ENCODE results near the gene S100A1. TPM values are rescaled to one million over a fixed set of nuclear protein-coding genes. Genes with fewer than 3 reads are reported as not detected.

The S100A1 gene
- total RNA-seq, 4 donors from 2014 or later = 2.4 to 8.3 (median 2.8) TPM

- Histone ChIP-seq H3K4me1 (peaks cover 0 to 17% (median 15%) of the 10 kb centered on the region in 3 donors), H3K4me3 (no peak overlapping the region), H3K27me3 (no peaks in the 10 kb centered on the region), H3K9me3 (no peaks in the 10 kb centered on the region), H3K36me3 (peaks cover 0 to 44% of the 10 kb centered on the region in 2 donors), H3K27ac (no peak overlapping the region)
- TF ChIP-seq EP300 (IDR thresholded peaks at IDR 0.05) = no peak
- WGBS, 2 donors (ENCODE audit: low coverage in 1 of 2) = 98% methylated on average over 6 of the region's 6 CpGs; no CpG with 5 or more reads in 1 of the 2 donors
- ATAC-seq = no peak
These were observed 9.1 kb upstream of the S100A1 start for GRCh38 chr1:153619171-153619570.

DNA sequence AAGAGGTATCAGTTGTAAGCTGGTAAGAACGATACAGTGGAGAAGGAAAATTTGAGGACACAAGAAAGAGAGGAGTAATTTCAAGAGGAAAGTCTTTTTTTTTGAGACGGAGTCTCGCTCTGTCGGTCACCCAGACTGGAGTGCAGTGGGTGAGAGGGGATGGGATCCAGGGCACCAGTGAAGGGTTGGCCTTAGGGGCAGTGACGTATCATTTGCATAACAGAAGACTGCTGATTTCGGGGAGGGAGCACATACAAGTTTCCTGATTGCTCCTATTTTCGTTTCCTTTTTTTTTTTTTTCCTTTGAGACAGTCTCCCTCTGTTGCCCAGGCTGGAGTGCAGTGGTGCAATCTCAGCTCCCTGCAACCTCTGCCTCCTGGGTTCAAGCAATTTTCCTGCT, 5.1 kb upstream of the S100A1 start:
- no peaks in the 10 kb centered on the region for H3K9me3 ChIP-seq
- no peak for ATAC-seq
- 55 to 56% methylated on average over 6 to 7 of the region's 7 CpGs for WGBS, 2 donors (ENCODE audit: low coverage in 1 of 2)
- no peak overlapping the region for H3K4me3 ChIP-seq
- H3K27ac ChIP-seq = no peak overlapping the region
- no peaks in the 10 kb centered on the region for H3K27me3 ChIP-seq
- H3K4me1 ChIP-seq = peaks cover 0 to 41% (median 15%) of the 10 kb centered on the region in 3 donors
- no peak for TF ChIP-seq EP300 (IDR thresholded peaks at IDR 0.05)
- no peak for TF ChIP-seq POLR2AphosphoS5 (IDR thresholded peaks at IDR 0.05)
- TF ChIP-seq, protein P1, sequence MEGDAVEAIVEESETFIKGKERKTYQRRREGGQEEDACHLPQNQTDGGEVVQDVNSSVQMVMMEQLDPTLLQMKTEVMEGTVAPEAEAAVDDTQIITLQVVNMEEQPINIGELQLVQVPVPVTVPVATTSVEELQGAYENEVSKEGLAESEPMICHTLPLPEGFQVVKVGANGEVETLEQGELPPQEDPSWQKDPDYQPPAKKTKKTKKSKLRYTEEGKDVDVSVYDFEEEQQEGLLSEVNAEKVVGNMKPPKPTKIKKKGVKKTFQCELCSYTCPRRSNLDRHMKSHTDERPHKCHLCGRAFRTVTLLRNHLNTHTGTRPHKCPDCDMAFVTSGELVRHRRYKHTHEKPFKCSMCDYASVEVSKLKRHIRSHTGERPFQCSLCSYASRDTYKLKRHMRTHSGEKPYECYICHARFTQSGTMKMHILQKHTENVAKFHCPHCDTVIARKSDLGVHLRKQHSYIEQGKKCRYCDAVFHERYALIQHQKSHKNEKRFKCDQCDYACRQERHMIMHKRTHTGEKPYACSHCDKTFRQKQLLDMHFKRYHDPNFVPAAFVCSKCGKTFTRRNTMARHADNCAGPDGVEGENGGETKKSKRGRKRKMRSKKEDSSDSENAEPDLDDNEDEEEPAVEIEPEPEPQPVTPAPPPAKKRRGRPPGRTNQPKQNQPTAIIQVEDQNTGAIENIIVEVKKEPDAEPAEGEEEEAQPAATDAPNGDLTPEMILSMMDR (IDR thresholded peaks at IDR 0.05) = no peak
- no peak for TF ChIP-seq POLR2A (IDR thresholded peaks at IDR 0.05)
- peaks cover 0 to 54% of the 10 kb centered on the region in 2 donors for H3K36me3 ChIP-seq

- H3K4me3 ChIP-seq = peak overlapping the region in 1 of 2 donors; percentile 61
These were observed 3.1 kb upstream of the S100A1 start for GRCh38 chr1:153624965-153625611.

DNA sequence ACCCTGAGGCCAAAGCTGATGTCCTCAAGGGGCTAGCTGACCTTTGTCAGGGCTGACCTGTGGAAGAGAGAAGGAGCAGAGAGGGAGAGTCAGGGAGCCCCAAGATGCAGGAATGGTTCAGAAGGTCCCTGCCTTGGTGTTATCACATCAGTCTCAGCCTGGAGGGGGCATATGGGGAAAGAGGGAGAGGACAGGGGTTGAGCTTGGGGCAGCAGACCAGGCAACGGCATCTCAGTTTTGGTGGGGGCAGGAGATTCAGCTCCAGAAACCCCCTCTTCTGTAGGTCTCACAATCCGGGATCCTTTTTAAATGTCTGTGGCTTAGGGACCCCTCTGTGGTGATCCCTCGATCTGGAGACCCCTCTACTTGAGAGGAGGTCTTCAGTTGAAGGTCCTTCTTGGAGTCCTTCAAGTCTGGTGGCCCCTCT, 1.7 kb upstream of the S100A1 start:
- H3K4me3 ChIP-seq = peak overlapping the region; percentile 46 to 61
- peaks cover 0 to 55% (median 15%) of the 10 kb centered on the region in 3 donors for H3K4me1 ChIP-seq
- TF ChIP-seq POLR2AphosphoS5 (IDR thresholded peaks at IDR 0.05) = no peak
- TF ChIP-seq POLR2A (IDR thresholded peaks at IDR 0.05) = no peak
- no peak for TF ChIP-seq EP300 (IDR thresholded peaks at IDR 0.05)
- TF ChIP-seq, protein P1 (IDR thresholded peaks at IDR 0.05) = no peak
- H3K27me3 ChIP-seq = no peaks in the 10 kb centered on the region
- H3K27ac ChIP-seq = peak overlapping the region; percentile 60 to 91 (median 86)
- H3K9me3 ChIP-seq = no peaks in the 10 kb centered on the region
- H3K36me3 ChIP-seq = peaks cover 0 to 29% of the 10 kb centered on the region in 2 donors
- no peak for ATAC-seq
- 14 to 67% methylated on average over 2 to 3 of the region's 3 CpGs for WGBS, 2 donors (ENCODE audit: low coverage in 1 of 2)

More at GRCh38 chr1:153624965-153625611, 3.1 kb upstream of the S100A1 start:
- ATAC-seq = no peak
- Histone ChIP-seq H3K4me1 (peaks cover 0 to 54% (median 15%) of the 10 kb centered on the region in 3 donors), H3K27me3 (no peaks in the 10 kb centered on the region), H3K9me3 (no peaks in the 10 kb centered on the region), H3K36me3 (peaks cover 0 to 34% of the 10 kb centered on the region in 2 donors), H3K27ac (peak overlapping the region in 2 of 4 donors; percentile 83 to 88)
- TF ChIP-seq EP300 (IDR thresholded peaks at IDR 0.05) = no peak
- no peak for TF ChIP-seq POLR2A (IDR thresholded peaks at IDR 0.05)
- TF ChIP-seq POLR2AphosphoS5 (IDR thresholded peaks at IDR 0.05) = no peak
- TF ChIP-seq, protein P1 (IDR thresholded peaks at IDR 0.05) = no peak
- WGBS, 2 donors (ENCODE audit: low coverage in 1 of 2) = 33 to 83% methylated on average over 5 to 8 of the region's 10 CpGs

GRCh38 chr1:153626904-153627714, 1.1 kb upstream of the S100A1 start, which contains the start of gene S100A13:
S100A13 (minus strand) TSS chr1:153627505; CDS start chr1:153626472, 1,033 bp downstream.
- Histone ChIP-seq H3K36me3 (peaks cover 0 to 29% of the 10 kb centered on the region in 2 donors), H3K4me3 (peak within 1 kb of the TSS; percentile 46 to 61), H3K27ac (peak within 1 kb of the TSS; percentile 60 to 91 (median 86)), H3K9me3 (no peaks in the 10 kb centered on the region), H3K4me1 (peaks cover 0 to 55% (median 15%) of the 10 kb centered on the region in 3 donors), H3K27me3 (no peaks in the 10 kb centered on the region)
- TF ChIP-seq, protein P1 (IDR thresholded peaks at IDR 0.05) = peak in 3 of 4 experiments; percentile 55 to 69 (median 67)
- TF ChIP-seq EP300 (IDR thresholded peaks at IDR 0.05) (no peak), POLR2A (IDR thresholded peaks at IDR 0.05) (peak; percentile 61 to 80), POLR2AphosphoS5 (IDR thresholded peaks at IDR 0.05) (peak; percentile 78)
- ATAC-seq = peak; percentile 78
- 0 to 7% methylated on average over 3 to 9 of the region's 28 CpGs for WGBS, 2 donors (ENCODE audit: low coverage in 1 of 2)
